SIG-M5 (cell line): Measurements from ENCODE around the gene ZFP90.
"Not testable (repeated sequence)": the region's sequence is repeated elsewhere in the genome, so short reads cannot be mapped to it uniquely, and the experiment has no call there.

Source experiments
- DNase-seq: peaks from one replicate; lab custom pipeline; 2025; lab: John Stamatoyannopoulos, UW

The ZFP90 gene

DNA sequence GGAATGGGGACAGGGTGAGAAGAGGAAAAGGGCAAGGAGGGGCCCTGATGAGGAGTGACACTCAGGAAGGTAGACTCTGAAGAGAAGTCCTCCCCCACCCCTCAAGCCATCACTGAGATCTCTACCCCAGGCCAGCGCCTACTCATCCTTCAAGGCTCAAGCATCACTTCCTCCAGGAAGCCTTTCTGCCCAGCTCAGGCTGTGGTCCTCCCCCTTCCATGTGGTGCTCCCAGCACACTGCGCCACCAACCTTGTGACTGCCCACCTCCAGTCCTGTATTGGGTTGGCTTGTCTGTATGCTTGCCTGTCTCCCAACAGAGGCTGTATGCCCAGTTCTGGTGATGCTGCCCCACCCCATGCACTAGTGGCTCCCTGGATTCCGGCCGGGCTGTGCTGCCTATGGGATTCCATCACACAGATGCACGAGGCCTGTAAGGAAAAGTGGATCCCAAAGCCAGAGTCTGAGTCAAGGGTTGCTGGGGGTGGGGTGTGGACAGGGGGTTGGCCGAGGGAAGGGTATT, 19.8 kb upstream of the ZFP90 start:
- no peak for DNase-seq

- no peak for DNase-seq
Observed at GRCh38 chr16:68520649-68521086, 18.4 kb upstream of the ZFP90 start.

GRCh38 chr16:68524069-68524820, 14.8 kb upstream of the ZFP90 start:
- DNase-seq, result no peak

- DNase-seq, result no peak
Observed at GRCh38 chr16:68526143-68526781, 12.8 kb upstream of the ZFP90 start.

DNA sequence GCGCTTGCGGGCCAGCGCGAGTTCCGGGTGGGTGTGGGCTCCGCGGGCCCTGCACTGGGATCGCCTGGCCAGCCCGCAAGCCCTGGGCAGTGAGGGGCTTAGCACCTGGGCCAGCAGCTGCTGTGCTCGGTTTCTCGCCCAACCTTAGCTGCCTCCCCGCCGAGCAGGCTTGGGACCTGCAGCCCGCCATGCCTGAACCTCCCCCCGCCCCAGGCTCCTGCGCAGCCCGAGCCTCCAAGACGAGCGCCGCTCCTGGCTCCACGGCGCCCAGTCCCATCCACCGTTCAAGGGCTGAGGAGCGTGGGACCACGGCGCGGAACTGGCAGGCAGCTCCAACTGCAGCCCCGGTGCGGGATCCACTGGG, 12.3 kb upstream of the ZFP90 start:
- DNase-seq, result no peak

- DNase-seq, result no peak
Observed at GRCh38 chr16:68528233-68528632, 10.9 kb upstream of the ZFP90 start.

- DNase-seq, result no peak
Observed at GRCh38 chr16:68528686-68529379, 10.3 kb upstream of the ZFP90 start.

DNA sequence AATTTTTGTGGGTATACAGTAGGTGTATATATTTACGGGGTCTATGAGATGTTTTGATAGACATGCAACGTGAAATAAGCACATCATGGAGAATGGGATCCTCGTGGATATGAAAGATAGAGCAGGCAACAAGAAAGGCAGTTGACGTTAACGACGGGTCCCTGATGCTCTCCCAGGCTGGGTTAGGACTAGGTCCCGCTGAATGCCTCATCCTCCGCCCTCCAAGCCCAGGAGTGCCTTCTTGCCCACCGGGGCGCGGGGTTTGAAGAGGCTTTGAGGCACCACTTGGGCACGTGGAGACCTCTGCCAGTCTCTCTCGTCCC, 9.5 kb upstream of the ZFP90 start:
- no peak for DNase-seq

GRCh38 chr16:68529931-68530701, 9.0 kb upstream of the ZFP90 start:
- DNase-seq, result no peak

DNA sequence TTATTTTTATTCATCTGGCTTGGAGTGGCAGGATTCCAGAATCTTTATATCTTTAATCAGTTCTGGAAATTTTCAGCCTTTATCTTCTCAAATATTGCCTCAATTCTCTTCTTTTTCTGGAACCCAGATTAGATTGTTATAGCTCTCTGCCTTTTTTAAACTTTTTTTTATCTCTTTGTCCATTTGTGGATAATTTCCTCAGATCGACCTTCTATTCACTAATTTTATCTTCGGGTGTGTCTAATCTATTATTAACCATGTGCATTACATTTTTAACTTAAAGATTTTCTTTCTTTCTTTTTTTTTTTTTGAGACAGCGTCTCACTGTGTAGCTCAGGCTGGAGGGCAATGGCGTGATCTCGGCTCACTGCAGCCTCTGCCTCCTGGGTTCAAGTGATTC, 5.2 kb upstream of the ZFP90 start:
- no peak for DNase-seq

DNA sequence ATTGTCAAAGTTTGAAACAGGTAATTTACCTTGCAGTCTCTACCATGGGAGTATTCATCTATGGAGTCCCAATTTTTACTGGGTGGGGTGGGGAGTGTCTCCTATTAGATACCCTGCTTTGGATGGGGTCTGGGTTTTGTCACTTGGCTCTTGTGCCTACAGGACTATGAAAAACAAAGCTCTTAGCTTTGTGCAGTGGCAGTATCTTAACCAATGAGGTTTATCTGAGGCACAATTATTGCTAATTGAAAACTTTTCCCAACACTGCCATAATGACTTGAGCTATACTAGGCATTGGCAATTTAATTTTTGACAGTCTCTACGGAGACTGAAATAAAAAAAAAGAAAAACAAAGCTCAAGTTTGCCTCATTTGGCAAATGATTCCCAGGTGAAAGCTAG, 3.8 kb upstream of the ZFP90 start:
- DNase-seq, result no peak

DNA sequence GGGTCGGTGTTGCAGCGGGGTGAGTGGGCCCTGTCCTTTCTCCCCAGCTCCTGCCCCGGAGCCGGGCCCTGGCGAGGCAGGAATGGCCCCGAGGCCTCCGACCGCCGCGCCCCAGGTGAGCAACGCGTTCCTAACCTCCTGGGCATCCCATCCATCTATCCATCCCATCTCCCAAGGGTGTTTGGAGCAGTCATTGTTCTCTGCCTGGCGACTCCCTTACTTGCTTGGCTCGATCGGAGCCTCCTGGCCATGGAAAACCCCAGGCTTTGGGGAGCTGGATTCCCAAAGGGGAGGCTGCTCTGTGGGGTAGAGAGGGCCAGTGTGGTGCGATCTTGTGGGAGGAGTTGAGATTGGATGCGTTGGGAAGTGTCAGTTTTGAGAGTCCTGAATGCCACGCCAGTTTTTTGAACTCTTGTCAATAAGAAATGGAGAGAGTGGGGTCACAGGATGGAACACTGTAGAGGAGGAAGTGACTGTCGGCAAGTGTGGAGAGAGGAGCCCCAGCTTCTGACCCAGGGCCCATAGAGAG, 684 bp downstream of the ZFP90 start:
- DNase-seq, result no peak

DNA sequence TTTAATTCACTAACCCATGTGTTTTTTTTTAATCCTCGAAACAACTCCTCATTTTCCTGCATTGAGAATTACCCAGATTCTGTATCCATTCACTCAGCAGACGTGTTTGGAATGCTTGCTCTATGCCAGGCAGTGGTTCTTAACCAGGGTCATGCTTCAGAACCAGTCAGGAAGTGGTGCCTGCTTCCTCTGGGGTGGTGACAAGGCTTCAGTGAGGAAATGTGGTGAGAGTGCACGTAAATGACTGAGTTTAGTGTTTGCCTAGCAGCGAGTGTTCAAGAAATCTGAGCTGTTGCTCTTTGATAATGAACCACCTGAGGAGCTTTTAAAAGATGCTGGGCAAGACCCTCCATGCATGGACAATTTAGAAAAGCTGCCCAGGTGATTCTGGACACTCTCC, 9.9 kb downstream of the ZFP90 start:
- no peak for DNase-seq

DNA sequence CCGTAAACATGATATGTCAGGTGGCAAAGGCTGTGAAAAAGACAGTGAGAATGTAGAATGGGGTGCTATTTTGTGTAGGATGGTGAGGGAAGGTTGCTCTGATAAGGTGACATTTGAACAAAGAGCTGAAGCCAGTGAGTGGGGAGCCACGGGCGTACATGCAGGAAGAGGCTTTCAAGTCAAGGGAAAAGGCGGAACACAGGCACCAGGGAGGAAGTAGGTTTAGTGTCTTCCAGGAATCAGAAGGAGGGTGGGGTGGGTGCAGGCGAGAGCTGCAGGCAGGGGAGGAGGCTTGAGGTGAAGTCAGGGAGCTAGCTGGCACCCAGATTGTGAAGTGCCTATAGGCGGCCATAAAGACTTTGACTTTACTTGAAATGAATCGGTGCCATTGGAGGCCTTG, 14.1 kb downstream of the ZFP90 start:
- DNase-seq, result no peak

GRCh38 chr16:68560341-68560740, 21.2 kb downstream of the ZFP90 start:
- not testable (repeated sequence) for DNase-seq

GRCh38 chr16:68563631-68564381, 24.7 kb downstream of the ZFP90 start:
- DNase-seq, result no peak

DNA sequence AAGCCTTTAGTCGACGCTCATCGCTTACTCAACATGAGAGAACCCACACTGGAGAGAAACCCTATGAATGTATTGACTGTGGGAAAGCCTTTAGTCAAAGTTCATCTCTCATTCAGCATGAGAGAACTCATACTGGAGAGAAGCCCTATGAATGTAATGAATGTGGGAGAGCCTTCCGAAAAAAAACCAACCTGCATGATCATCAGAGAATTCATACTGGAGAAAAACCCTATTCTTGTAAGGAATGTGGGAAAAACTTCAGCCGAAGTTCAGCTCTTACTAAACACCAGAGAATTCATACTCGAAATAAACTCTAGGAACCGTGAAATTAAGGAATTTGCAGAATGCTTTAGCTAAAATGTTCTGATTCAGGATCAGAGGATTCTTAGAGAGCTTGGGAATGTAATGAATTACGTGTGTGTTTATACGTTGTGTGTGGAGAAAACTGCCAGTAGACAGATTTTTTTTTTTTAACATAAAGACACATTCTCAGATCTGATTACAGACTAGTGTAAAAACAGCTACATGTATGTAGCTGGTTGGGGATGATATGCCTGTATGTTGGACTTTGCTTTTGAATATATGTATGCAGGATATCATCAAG, 25.4 kb downstream of the ZFP90 start:
- DNase-seq, result no peak

DNA sequence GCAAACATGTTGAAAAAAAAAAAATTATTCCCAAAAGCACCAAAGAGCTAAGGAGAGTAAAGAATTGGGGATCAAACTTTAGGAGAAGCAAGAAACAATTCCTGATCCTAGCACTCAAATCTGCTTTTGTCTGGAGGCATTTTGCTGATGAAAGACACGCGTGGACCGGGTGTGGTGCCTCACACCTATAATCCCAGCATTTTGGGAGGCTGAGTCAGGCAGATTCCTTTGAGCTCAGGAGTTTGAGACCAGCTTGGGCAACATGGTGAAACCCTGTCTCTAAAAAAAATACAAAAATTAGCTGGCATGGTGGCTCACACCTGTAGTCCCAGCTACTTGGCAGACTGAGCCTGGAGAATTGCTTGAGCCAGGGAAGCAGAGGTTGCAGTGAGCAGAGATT, 35.4 kb downstream of the ZFP90 start:
- no peak for DNase-seq

- DNase-seq, result no peak
Observed at GRCh38 chr16:68575082-68575481, 36.0 kb downstream of the ZFP90 start.

GRCh38 chr16:68577352-68577853, 38.3 kb downstream of the ZFP90 start:
- DNase-seq, result no peak
